Neuronal stem cell (in vitro differentiated cells): ENCODE data around the gene BIRC7.
A peak's percentile ranks its signal among the peaks of the same experiment; 100 is the strongest.

ENCODE experiments used
- DNase-seq: peaks from one replicate; pipeline ENCODE4 v3.0.0-alpha.2; 2013; ENCODE audit warnings: low spot score
- H2AFZ ChIP-seq: one replicate; pipeline ENCODE4 v1.6.1; 2013; ENCODE audit warnings: mild to moderate bottlenecking, low read length, inconsistent platforms
- H2AK5ac ChIP-seq: 2 replicates; pipeline ENCODE4 v1.6.1; 2013; ENCODE audit warnings: low read depth, mild to moderate bottlenecking, inconsistent platforms, low read length, moderate library complexity, mixed read lengths
- H2BK120ac ChIP-seq: 2 replicates; pipeline ENCODE4 v1.6.1; 2013; ENCODE audit warnings: low read depth, mild to moderate bottlenecking, inconsistent platforms, low read length, moderate library complexity, mixed read lengths
- H2BK12ac ChIP-seq: one replicate; pipeline ENCODE4 v1.6.1; 2013; ENCODE audit warnings: low read length, inconsistent platforms
- H2BK15ac ChIP-seq: 2 replicates; pipeline ENCODE4 v1.6.1; 2013; ENCODE audit warnings: mild to moderate bottlenecking, low read length, inconsistent platforms, mixed read lengths
- H2BK5ac ChIP-seq: one replicate; pipeline ENCODE4 v1.6.1; 2013; ENCODE audit warnings: inconsistent platforms, mild to moderate bottlenecking, low read length, moderate library complexity
- H3K14ac ChIP-seq: one replicate; pipeline ENCODE4 v1.6.1; 2013; ENCODE audit warnings: low read length, inconsistent platforms
- H3K18ac ChIP-seq: 2 replicates; pipeline ENCODE4 v1.6.1; 2013; ENCODE audit warnings: low read length, inconsistent platforms
- H3K23ac ChIP-seq: 2 replicates; pipeline ENCODE4 v1.6.1; 2013; ENCODE audit warnings: low read depth, mild to moderate bottlenecking, mixed read lengths, low read length, inconsistent platforms; ENCODE audit not compliant: poor library complexity
- H3K27ac ChIP-seq: replicated peaks from 3 replicates; pipeline ENCODE4 v1.5.1; 2013; ENCODE audit warnings: low read length, inconsistent platforms
- H3K27me3 ChIP-seq, 3 experiments: 2 replicates each; pipeline ENCODE4 v1.6.1; 2013; ENCODE audit warnings: low read length in 3 of 3, mild to moderate bottlenecking in 2 of 3, inconsistent platforms in 1 of 3, low read depth in 1 of 3, mixed read lengths in 1 of 3, moderate library complexity in 1 of 3; ENCODE audit not compliant: control insufficient read depth in 3 of 3, insufficient read depth in 3 of 3
- H3K36me3 ChIP-seq, 2 donors: replicated peaks in 1 of 2; 2 replicates each; pipeline ENCODE4 v1.6.1; 2013; ENCODE audit warnings: low read length in 2 of 2; ENCODE audit not compliant: control insufficient read depth in 2 of 2, insufficient read depth in 2 of 2
- H3K4ac ChIP-seq: 2 replicates; pipeline ENCODE4 v1.6.1; 2013; ENCODE audit warnings: inconsistent platforms, mild to moderate bottlenecking, low read length, moderate library complexity
- H3K4me1 ChIP-seq, 2 donors: 1 replicate in 1 of 2; 2 replicates in 1 of 2; pipeline ENCODE4 v1.6.1; 2013; ENCODE audit warnings: low read length in 2 of 2, low read depth in 1 of 2; ENCODE audit not compliant: control insufficient read depth in 2 of 2, insufficient read depth in 1 of 2
- H3K4me2 ChIP-seq: one replicate; pipeline ENCODE4 v1.6.1; 2013; ENCODE audit warnings: mild to moderate bottlenecking, low read length, inconsistent platforms; ENCODE audit not compliant: insufficient read depth, poor library complexity, severe bottlenecking
- H3K4me3 ChIP-seq, 2 donors: 2 replicates each; pipeline ENCODE4 v1.5.1; 2013; ENCODE audit warnings: low read length in 2 of 2, mild to moderate bottlenecking in 2 of 2, inconsistent platforms in 1 of 2, moderate library complexity in 1 of 2
- H3K79me1 ChIP-seq: one replicate; pipeline ENCODE4 v1.6.1; 2013; ENCODE audit warnings: low read depth, mild to moderate bottlenecking, inconsistent platforms, low read length, moderate library complexity
- H3K9ac ChIP-seq: one replicate; pipeline ENCODE4 v1.6.1; 2013; ENCODE audit warnings: mild to moderate bottlenecking, low read depth, low read length, inconsistent platforms; ENCODE audit not compliant: poor library complexity
- H3K9me3 ChIP-seq, 2 donors: replicated peaks in 1 of 2; 2 replicates each; pipeline versions ENCODE3 to v1.6.1; 2013; ENCODE audit warnings: low read length in 2 of 2, mild to moderate bottlenecking in 2 of 2, inconsistent platforms in 1 of 2, low read depth in 1 of 2, mixed read lengths in 1 of 2, moderate library complexity in 1 of 2; ENCODE audit not compliant: control insufficient read depth in 2 of 2, insufficient read depth in 1 of 2
- H4K8ac ChIP-seq: one replicate; pipeline ENCODE4 v1.6.1; 2013; ENCODE audit warnings: low read depth, mild to moderate bottlenecking, inconsistent platforms, low read length, moderate library complexity
- H4K91ac ChIP-seq: one replicate; pipeline ENCODE4 v1.6.1; 2013; ENCODE audit warnings: low read length, low read depth, mild to moderate bottlenecking, inconsistent platforms; ENCODE audit not compliant: poor library complexity
- WGBS, 2 donors: extraction: QIAGEN DNeasy Blood & Tissue Kit; methylation state at CpG; one replicate each; pipeline ENCODE4 v1.1.7; 2013; ENCODE audit warnings: missing lambda C conversion rate in 2 of 2, mixed read lengths in 1 of 2; ENCODE audit not compliant: insufficient read length in 2 of 2, insufficient replicate concordance in 1 of 2; ENCODE audit errors: extremely low coverage in 2 of 2; 5-methylcytosine and 5-hydroxymethylcytosine counted together

BIRC7 gene

DNA sequence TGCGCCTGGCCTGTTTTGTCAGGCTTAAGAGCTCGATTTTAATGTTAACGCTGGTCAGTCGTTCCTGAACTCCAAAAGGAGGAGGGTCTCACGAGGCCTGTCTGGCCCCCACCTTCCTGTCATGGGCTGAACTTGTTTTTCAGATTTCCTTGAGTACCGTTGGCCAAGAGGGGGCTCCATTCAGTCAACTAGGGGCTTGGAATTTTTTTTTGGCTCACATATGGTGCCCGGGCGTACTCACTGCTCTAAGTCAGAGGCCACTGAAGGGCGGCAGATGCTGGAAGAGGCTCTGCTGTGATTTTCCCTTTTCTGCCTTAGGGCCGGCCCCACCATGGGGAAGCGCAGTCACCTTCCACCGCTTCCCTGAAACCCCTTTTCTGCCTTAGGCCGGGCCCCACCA lies 6.9 kb upstream of the BIRC7 start:
- no peak for DNase-seq
- peaks cover 0 to 3% (median 0%) of the 10 kb centered on the region in 3 experiments for H3K27me3 ChIP-seq
- no peak overlapping the region for H2AFZ ChIP-seq
- peaks cover 13 to 36% of the 10 kb centered on the region in 2 donors for H3K4me1 ChIP-seq
- no peak overlapping the region for H3K4me2 ChIP-seq
- no peak overlapping the region for H2AK5ac ChIP-seq
- H3K4me3 ChIP-seq: no peak overlapping the region
- H3K36me3 ChIP-seq: no peaks in the 10 kb centered on the region
- no peak overlapping the region for H2BK15ac ChIP-seq
- no peak overlapping the region for H3K9ac ChIP-seq
- no peaks in the 10 kb centered on the region for H3K79me1 ChIP-seq
- H2BK12ac ChIP-seq: no peak overlapping the region
- no peak overlapping the region for H3K27ac ChIP-seq
- no peak overlapping the region for H4K8ac ChIP-seq
- WGBS, 2 donors: no CpG with 5 or more reads among the region's 13 CpGs
- no peak overlapping the region for H4K91ac ChIP-seq
- peak overlapping the region; percentile 39 for H3K23ac ChIP-seq
- H3K4ac ChIP-seq: no peak overlapping the region
- no peak overlapping the region for H3K18ac ChIP-seq
- H2BK120ac ChIP-seq: no peak overlapping the region
- no peaks in the 10 kb centered on the region for H3K9me3 ChIP-seq
- H2BK5ac ChIP-seq: peak overlapping the region; percentile 67
- no peak overlapping the region for H3K14ac ChIP-seq

DNA sequence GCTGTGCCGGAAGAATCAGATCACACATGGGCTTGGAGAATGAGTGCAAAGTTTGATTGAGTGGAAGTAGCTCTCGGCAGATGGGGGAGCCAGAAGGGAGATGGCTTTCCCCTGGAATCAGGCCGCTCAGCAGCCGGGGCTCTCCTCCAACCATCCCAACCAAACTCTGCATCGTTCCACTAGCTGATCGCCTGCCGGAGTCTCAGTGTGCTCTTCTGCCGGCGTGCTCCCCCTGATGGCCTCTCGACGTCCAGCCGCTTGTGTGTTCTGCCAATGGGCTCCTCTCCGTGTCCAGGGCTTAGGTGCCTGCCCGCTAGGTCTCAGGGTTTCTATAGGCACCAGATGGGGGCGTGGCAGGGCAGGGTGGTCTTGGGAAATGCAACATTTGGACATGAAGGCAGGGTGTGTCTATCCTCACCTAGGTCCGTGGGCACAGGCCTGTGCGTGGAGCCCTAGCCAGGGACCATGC lies 4.9 kb upstream of the BIRC7 start:
- Histone ChIP-seq H4K91ac (no peak overlapping the region), H3K4me1 (peaks cover 16 to 44% of the 10 kb centered on the region in 2 donors), H3K27ac (no peak overlapping the region), H3K79me1 (no peaks in the 10 kb centered on the region), H2BK5ac (no peak overlapping the region), H3K4me2 (no peak overlapping the region), H2BK15ac (peak overlapping the region; percentile 25), H2AFZ (peak overlapping the region; percentile 89), H3K4me3 (peak overlapping the region in 1 of 2 donors; percentile 41), H3K27me3 (no peaks in the 10 kb centered on the region), H3K23ac (no peak overlapping the region), H2AK5ac (peak overlapping the region; percentile 8), H2BK120ac (no peak overlapping the region), H3K9me3 (no peaks in the 10 kb centered on the region), H3K4ac (no peak overlapping the region), H3K18ac (peak overlapping the region; percentile 11), H2BK12ac (no peak overlapping the region), H3K9ac (no peak overlapping the region), H3K36me3 (no peaks in the 10 kb centered on the region), H3K14ac (no peak overlapping the region), H4K8ac (no peak overlapping the region)
- DNase-seq: peak; percentile 64
- WGBS, 2 donors: no CpG with 5 or more reads among the region's 17 CpGs

DNA sequence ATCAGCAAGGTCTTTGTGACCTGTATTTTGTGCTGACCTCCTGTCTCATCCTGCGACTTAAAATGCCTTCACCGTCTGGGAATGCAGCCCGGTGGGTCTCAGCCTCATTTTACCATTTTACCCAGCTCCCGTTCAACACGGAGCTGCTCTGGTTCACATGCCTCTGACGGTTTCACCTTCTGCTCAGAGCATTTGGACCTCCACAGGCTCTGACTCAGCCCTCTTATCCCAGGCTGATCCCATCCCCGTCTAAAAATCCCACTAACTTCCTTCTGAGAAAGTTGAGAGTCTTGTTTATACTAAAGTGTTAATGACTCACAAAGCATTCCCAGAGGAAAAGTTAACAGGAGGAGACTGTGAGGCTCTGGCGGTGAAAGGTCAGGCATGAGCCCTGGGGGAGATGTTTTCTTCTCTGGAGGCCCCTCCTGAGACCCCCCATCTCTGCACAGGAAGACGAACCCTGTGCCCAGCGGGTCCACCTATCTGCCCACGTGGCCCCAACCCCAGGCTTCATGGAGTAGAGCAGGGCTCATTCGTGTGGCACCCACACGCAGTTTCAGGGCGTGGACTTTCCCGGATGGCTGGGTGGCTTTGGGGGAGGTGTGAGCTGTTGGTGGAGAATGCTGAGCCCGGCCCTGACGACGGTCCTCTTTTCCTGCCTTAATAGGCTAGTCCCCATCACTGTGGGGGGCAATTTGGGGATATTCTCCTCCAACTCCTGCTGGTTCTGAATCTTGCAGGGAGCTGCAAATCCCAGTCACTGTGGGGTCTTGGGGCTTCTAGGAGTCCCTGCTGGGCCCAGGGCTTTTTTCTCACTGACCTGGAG lies 3.3 kb upstream of the BIRC7 start:
- H2BK5ac ChIP-seq: no peak overlapping the region
- no peaks in the 10 kb centered on the region for H3K36me3 ChIP-seq
- H3K79me1 ChIP-seq: no peaks in the 10 kb centered on the region
- H3K9me3 ChIP-seq: no peaks in the 10 kb centered on the region
- no peak overlapping the region for H3K23ac ChIP-seq
- no peak overlapping the region for H2BK120ac ChIP-seq
- no peak overlapping the region for H2AK5ac ChIP-seq
- H3K27ac ChIP-seq: no peak overlapping the region
- peaks cover 18 to 54% of the 10 kb centered on the region in 2 donors for H3K4me1 ChIP-seq
- no peak for DNase-seq
- no peak overlapping the region for H3K4me3 ChIP-seq
- H2BK12ac ChIP-seq: no peak overlapping the region
- no peak overlapping the region for H2BK15ac ChIP-seq
- H3K27me3 ChIP-seq: no peaks in the 10 kb centered on the region
- no peak overlapping the region for H3K9ac ChIP-seq
- no peak overlapping the region for H4K91ac ChIP-seq
- no CpG with 5 or more reads among the region's 18 CpGs for WGBS, 2 donors
- no peak overlapping the region for H3K18ac ChIP-seq
- no peak overlapping the region for H3K4ac ChIP-seq
- H3K4me2 ChIP-seq: no peak overlapping the region
- H4K8ac ChIP-seq: no peak overlapping the region
- H2AFZ ChIP-seq: no peak overlapping the region
- no peak overlapping the region for H3K14ac ChIP-seq

DNA sequence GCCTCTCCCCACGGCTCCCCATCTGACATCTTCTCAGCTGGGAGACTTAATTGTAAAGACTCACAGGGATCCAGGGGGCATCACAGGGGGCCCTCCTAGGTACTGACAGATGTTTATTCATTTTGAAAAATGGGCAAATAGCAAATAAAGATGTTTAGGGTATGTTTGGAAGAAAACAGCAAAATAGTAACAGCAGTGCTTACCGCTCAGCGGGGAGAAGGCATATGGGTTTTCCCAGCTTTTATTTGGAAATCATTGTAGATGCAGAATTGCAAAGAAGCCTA lies 2.7 kb upstream of the BIRC7 start:
- Histone ChIP-seq H2AFZ (no peak overlapping the region), H3K79me1 (no peaks in the 10 kb centered on the region), H3K9ac (no peak overlapping the region), H4K8ac (no peak overlapping the region), H3K9me3 (no peaks in the 10 kb centered on the region), H2BK15ac (no peak overlapping the region), H3K4me1 (peaks cover 18 to 54% of the 10 kb centered on the region in 2 donors), H3K4me3 (no peak overlapping the region), H3K4ac (no peak overlapping the region), H2BK5ac (no peak overlapping the region), H3K27ac (no peak overlapping the region), H2BK120ac (no peak overlapping the region), H3K36me3 (no peaks in the 10 kb centered on the region), H3K23ac (no peak overlapping the region), H2AK5ac (peak overlapping the region; percentile 5), H2BK12ac (no peak overlapping the region), H4K91ac (no peak overlapping the region), H3K4me2 (no peak overlapping the region), H3K27me3 (no peaks in the 10 kb centered on the region), H3K18ac (no peak overlapping the region), H3K14ac (no peak overlapping the region)
- DNase-seq: no peak
- WGBS, 2 donors: no CpG with 5 or more reads among the region's 3 CpGs
